Memory B cell (primary cell): ENCODE measurements around the gene PRPSAP1.
"Not testable (repeated sequence)": the region's sequence is repeated elsewhere in the genome, so short reads cannot be mapped to it uniquely, and the experiment has no call there.

Experiments used
- ATAC-seq: fragments of 150-1000 bp; cut with Tn5 transposase; 2 replicates; pipeline ENCODE4 v1.10.0; 2021; ENCODE audit warnings: low read depth, mild to moderate bottlenecking, moderate library complexity
- DNase-seq, 2 donors: peaks; one replicate each; pipeline ENCODE4 v3.0.0; 2022; ENCODE audit warnings: low spot score in 2 of 2
- H3K27ac Mint-ChIP-seq: one replicate; pipeline ENCODE4 v1.8.0; 2022; ENCODE audit warnings: mild to moderate bottlenecking, moderate library complexity, mixed read lengths
- H3K27me3 Mint-ChIP-seq: one replicate; pipeline ENCODE4 v1.8.0; 2022; ENCODE audit warnings: mixed read lengths
- H3K36me3 Mint-ChIP-seq: one replicate; pipeline ENCODE4 v1.8.0; 2022; ENCODE audit warnings: mild to moderate bottlenecking, mixed read lengths
- H3K4me1 Mint-ChIP-seq: one replicate; pipeline ENCODE4 v1.8.0; 2022; ENCODE audit warnings: mixed read lengths
- H3K4me3 Mint-ChIP-seq: one replicate; pipeline ENCODE4 v1.8.0; 2022; ENCODE audit warnings: mild to moderate bottlenecking, moderate library complexity, mixed read lengths
- H3K9me3 Mint-ChIP-seq: one replicate; pipeline ENCODE4 v1.8.0; 2022; ENCODE audit warnings: mixed read lengths

The PRPSAP1 gene

DNA sequence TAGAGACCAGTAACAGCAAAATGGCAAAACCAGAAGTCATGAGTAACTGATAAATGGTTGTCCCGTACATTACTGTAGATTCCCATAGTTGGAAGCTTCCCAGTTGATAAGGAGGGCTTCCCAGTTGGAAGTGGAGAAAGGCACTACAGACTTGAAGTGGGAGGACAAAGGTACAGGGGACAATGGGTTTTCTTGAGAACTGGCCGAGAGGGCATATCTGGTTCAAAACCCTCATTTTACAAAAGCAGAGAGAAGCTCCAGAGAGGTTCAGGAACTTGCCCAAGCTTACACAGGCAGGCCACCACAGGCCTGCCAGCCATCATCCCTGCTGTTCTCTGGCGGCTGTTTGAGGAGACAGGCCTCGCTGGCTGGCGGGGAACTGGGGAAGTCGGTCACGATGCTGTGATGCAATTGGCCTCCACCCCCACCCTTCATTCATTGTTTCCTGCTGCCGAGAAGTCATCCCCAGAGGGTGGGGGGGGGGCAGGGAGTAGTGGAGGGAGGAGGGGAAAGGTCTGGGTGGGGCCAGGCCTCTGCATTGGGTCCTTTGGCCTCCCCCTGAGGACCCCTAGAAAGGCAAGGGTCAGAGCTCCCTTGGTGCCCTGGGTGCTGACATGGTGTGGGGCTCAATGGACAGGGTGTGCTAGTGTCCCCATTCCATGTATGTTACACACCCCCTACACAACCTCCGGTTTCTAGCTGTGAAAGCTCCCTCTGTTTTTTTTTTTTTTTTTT lies 85.5 kb downstream of the PRPSAP1 start:
- H3K4me3 Mint-ChIP-seq = peak overlapping the region; percentile 72
- H3K4me1 Mint-ChIP-seq = peaks cover 44% of the 10 kb centered on the region
- peak overlapping the region; percentile 90 for H3K27ac Mint-ChIP-seq
- H3K27me3 Mint-ChIP-seq = no peaks in the 10 kb centered on the region
- no peaks in the 10 kb centered on the region for H3K9me3 Mint-ChIP-seq
- ATAC-seq = peak; percentile 20
- peaks cover 6% of the 10 kb centered on the region for H3K36me3 Mint-ChIP-seq
- peak; percentile 69 to 73 for DNase-seq

DNA sequence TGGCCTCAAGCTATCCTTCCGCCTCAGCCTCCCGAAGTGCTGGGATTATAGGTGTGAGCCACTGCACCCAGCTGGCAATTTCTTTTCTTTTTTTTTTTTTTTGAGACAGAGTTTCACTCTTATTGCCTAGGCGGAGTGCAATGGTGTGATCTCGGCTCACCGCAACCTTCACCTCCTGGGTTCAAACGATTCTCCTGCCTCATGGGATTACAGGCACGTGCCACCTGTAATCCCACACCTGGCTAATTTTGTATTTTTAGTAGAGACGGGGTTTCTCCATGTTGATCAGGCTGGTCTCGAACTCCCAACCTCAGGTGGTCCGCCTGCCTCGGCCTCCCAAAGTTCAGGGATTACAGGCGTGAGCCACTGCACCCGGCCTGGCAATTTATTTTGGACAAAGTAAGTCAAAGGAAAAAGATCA lies 86.1 kb downstream of the PRPSAP1 start:
- ATAC-seq, H3K36me3 Mint-ChIP-seq: not testable (repeated sequence)

DNA sequence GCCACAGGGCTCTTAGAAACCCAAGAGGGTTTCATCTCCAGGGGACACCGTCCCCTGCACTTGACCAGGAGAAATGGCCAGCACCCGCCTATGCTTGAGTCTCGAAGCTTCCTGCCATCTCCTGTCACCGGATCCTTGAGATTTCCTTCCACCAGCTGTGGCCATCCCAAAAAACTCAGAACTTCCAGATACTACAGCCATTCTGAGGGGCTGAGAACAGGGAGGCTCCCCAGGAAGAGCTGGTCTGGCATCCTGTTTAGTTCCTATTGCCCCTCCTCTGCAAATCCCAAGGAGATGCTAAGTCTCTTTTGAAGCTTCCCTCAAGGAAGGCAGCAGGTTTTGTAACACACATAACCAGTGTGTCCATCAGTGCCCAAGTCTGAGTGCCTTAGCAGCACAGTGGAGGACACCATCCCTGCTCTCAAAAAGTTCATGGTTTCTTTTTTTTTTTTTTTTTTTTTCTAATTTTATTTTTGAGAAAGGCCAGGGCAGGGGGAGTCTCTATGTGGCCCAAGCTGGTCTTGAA lies 86.6 kb downstream of the PRPSAP1 start:
- Mint-ChIP-seq H3K9me3 (no peaks in the 10 kb centered on the region), H3K36me3 (peaks cover 6% of the 10 kb centered on the region), H3K27ac (peak overlapping the region; percentile 90), H3K4me1 (peaks cover 46% of the 10 kb centered on the region), H3K4me3 (peak overlapping the region; percentile 92), H3K27me3 (no peaks in the 10 kb centered on the region)
- ATAC-seq (no peak), DNase-seq (no peak)

More for the DNA sequence above, 86.1 kb downstream of the PRPSAP1 start:
- H3K4me1 Mint-ChIP-seq = peaks cover 45% of the 10 kb centered on the region
- H3K9me3 Mint-ChIP-seq, H3K27me3 Mint-ChIP-seq, DNase-seq: not testable (repeated sequence)
- H3K27ac Mint-ChIP-seq = peak overlapping the region; percentile 90
- H3K4me3 Mint-ChIP-seq = peak overlapping the region; percentile 72

DNA sequence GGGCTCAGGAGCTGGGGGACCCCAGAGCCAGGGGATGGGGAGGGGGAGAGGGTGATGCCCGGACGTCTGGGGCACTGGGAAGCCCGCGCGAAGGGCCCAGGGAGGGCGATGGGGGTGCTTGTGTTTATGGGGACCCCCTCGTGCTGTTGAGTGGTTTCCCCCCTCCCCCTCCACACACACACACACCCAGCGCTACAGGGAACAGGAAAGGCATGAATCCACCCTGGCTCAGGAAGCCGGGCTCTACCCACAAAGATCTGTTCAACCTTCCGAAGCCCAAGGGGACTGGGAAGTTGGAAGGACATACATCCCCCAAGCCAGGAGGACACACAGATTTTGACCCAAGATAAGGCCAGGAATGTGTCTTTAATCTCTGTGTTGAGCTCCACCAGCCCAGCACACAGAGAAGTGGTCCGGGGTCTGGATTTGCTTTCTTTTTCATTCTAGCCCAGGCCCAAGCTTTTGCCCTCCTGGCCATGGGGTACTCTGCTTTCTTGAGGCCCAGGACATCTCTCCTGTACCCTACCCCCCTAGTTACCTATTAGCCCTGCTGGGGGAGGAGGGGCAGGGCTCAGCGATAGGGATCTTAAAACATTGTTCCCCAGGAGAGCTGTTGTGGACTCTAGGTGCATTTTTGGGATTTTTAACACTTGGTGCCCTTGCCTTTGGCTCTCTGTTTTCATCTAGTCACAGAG lies 87.3 kb downstream of the PRPSAP1 start:
- Mint-ChIP-seq H3K4me3 (peak overlapping the region; percentile 92), H3K9me3 (no peaks in the 10 kb centered on the region), H3K36me3 (peaks cover 6% of the 10 kb centered on the region), H3K27ac (peak overlapping the region; percentile 90), H3K27me3 (no peaks in the 10 kb centered on the region), H3K4me1 (peaks cover 52% of the 10 kb centered on the region)
- DNase-seq = no peak
- no peak for ATAC-seq

DNA sequence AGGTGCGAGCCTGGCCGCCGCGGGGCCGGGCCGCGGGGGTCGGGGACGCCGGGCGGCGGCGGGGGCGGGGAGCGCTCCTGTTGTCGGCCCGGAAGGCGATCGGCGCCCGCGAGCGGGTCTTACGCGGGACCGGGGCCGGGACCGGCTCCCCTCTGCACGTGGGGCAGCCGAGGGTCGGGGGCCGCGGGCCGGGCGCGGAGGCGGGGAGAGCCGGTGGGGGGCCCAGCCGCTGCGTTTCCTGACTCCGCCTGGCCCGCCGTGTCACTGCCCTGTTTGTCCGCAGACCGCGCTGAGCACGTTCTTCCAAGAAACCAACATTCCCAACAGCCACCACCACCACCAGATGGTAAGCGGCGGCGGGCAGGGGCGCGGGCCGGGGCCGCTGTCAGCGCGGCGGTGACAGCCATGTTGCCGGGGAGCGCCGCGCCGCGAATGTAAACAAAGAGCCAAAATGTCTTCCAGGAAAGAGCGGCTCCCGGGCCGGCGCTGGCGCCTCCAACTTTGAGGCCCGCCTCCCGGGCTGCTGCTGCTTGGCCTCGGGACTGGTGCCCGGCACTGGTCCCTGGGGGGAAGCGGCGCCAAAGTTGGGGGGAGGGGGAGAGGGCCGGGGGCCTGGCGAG lies 88.0 kb downstream of the PRPSAP1 start:
- H3K9me3 Mint-ChIP-seq = no peaks in the 10 kb centered on the region
- peaks cover 50% of the 10 kb centered on the region for H3K4me1 Mint-ChIP-seq
- H3K4me3 Mint-ChIP-seq = peak overlapping the region; percentile 92
- H3K27me3 Mint-ChIP-seq = no peaks in the 10 kb centered on the region
- peak overlapping the region; percentile 90 for H3K27ac Mint-ChIP-seq
- peak; percentile 45 to 59 for DNase-seq
- H3K36me3 Mint-ChIP-seq = peaks cover 6% of the 10 kb centered on the region
- no peak for ATAC-seq

DNA sequence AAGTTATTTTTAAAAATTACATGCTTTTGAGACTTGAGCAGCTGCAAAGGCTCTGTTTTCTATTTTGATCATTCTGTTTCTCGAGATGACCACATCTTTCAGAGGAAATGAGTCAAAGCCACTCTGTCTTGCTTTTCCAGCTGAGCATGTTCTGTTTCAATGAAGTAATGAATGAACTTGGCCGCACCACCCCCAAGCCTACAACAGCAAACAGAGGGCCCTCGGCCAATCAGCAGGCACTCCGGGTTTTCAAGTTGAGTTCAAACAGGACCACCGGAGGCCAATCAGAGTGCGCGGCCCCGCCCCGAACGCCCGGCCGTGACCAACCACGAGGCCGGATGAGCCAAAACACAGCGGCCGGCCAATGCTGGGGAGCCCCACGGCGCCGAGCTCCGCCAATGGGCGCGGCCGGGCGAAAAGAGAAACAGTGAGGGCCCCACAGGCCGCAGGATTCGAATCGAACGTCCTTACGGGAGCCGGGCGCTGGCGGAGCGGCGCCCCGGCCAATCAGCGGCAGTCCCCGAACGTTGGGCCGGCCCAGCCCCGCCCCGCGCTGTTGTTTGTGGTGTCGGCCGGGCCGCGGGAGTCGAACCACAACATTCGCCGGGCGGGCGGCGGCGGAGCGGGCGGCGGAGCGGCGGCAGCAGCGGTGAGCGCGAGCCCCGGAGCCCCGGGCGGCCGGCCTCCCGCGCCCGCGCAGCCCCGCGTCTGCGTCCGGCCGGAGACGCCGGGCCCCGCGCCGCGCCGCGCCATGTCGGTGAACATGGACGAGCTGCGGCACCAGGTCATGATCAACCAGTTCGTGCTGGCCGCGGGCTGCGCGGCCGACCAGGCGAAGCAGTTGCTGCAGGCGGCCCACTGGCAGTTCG lies 88.7 kb downstream of the PRPSAP1 start, which contains the start of gene UBALD2:
Gene UBALD2 (plus strand): TSS at position 594 of the 869 bp plus-strand sequence. CDS start 158 bp downstream, at position 752.
- H3K4me1 Mint-ChIP-seq = peaks cover 53% of the 10 kb centered on the region
- H3K9me3 Mint-ChIP-seq = no peaks in the 10 kb centered on the region
- peak within 1 kb of the TSS; percentile 92 for H3K4me3 Mint-ChIP-seq
- H3K27ac Mint-ChIP-seq = peak within 1 kb of the TSS; percentile 90
- no peaks in the 10 kb centered on the region for H3K27me3 Mint-ChIP-seq
- ATAC-seq = peak; percentile 74
- peak; percentile 93 to 97 for DNase-seq
- peaks cover 6% of the 10 kb centered on the region for H3K36me3 Mint-ChIP-seq

DNA sequence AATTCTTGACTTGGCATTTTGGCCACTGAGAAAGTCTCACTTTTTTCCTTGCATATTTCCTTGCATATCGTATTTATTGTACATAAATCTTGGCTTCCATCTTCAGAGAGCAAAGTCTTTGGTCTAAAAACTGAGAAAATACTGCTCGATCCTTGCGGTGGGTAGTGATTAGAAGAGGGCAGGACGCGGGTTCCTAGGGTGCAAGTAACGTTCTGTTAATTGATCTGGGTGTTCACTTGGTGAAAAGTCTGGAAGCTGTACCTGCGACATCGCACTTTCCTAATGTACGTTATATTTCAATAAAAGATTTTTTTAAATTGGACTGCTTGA lies 89.3 kb downstream of the PRPSAP1 start:
- Mint-ChIP-seq H3K27ac (peak overlapping the region; percentile 60), H3K4me1 (peaks cover 51% of the 10 kb centered on the region), H3K9me3 (no peaks in the 10 kb centered on the region), H3K27me3 (no peaks in the 10 kb centered on the region), H3K36me3 (peaks cover 6% of the 10 kb centered on the region), H3K4me3 (peak overlapping the region; percentile 78)
- no peak for DNase-seq
- no peak for ATAC-seq

DNA sequence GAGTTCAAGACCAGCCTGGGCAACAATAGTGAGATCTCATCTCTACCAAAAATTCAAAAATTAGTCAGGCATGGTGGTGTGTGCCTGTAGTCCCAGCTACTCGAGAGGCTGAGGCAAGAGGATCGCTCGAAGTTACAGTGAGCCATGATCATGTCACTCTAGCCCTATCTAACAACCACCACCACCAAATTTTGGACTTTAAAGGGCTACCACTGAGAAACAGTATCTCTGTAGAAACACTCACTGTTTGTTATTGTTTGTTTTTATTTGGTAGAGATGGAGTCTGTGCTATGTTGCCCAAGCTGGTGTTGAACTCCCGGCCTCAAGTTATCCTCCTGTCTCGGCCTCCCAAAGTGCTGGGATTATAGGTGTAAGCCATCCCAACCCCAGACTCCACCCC lies 89.8 kb downstream of the PRPSAP1 start:
- Mint-ChIP-seq H3K9me3 (no peaks in the 10 kb centered on the region), H3K27me3 (no peaks in the 10 kb centered on the region), H3K4me1 (peaks cover 48% of the 10 kb centered on the region), H3K36me3 (peaks cover 6% of the 10 kb centered on the region), H3K4me3 (no peak overlapping the region), H3K27ac (peak overlapping the region; percentile 60)
- ATAC-seq (no peak), DNase-seq (no peak)

DNA sequence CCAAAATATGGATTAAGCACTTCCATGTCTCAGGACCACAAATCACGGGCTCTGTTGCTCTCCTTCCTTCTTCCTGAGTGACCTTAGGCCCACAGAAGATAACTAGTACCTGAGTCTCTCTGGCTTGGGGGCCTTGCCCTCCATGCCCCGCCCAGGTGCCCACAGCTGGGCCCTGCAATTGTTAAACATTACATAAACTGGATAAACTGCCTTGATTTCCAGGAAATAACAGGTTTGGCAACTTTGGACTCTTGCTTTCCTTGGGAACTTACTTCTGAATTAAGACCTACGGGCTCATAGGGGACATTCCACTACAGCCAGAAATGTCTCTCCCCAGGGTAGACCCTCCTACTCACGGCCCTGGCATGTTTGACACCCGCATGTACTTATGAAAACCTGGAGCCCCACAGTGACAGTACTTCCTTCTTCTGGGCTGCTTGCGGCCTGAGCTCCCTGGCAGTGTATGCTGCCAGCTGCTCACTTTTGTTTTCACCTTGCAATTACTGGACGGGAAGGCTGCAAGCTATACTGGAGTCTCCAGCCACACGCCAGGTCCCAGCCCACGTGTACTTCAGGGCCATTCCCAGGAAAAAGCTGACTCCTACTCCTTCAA lies 90.9 kb downstream of the PRPSAP1 start:
- Mint-ChIP-seq H3K27ac (peak overlapping the region; percentile 60), H3K4me1 (peaks cover 43% of the 10 kb centered on the region)

DNA sequence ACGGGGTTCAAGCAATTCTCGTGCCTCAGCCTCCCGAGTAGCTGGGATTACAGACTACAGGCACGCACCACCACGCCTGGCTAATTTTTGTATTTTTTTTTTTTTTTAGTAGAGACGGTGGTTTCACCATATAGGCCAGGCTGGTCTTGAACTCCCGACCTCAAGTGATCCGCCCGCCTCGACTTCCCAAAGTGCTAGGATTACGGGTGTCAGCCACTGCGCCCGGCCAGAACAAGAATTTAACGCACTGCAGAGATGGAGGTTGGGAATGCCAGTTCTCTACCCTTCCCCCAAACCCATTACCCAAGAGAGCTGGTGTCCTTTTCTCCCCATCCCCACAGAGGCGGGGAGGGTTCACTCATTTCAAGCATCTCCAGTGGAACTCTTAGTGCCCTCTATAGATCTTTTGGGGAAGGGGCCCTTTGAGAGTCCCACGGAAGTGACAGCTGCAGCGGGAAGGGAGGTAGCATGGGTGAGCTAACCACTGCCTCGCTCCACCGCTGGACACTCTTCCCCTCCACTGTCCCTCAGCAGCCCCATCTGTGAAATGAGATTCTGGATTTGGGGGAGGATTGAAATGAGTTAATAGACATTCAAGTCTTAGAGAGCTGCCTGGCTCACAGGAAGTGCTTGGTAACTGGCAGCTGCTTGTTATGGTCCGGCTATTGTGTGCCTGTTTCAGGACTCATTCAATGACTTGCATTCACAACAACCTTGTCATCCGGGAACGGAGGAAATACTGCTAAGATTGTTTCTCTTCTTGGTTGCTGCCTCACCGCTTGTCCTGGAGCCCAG lies 92.1 kb downstream of the PRPSAP1 start:
- DNase-seq = no peak

More for the DNA sequence above, 90.9 kb downstream of the PRPSAP1 start:
- no peak for DNase-seq
- H3K9me3 Mint-ChIP-seq = no peaks in the 10 kb centered on the region
- peaks cover 2% of the 10 kb centered on the region for H3K36me3 Mint-ChIP-seq
- peak; percentile 12 for ATAC-seq
- peak overlapping the region; percentile 61 for H3K4me3 Mint-ChIP-seq
- H3K27me3 Mint-ChIP-seq = no peaks in the 10 kb centered on the region

DNA sequence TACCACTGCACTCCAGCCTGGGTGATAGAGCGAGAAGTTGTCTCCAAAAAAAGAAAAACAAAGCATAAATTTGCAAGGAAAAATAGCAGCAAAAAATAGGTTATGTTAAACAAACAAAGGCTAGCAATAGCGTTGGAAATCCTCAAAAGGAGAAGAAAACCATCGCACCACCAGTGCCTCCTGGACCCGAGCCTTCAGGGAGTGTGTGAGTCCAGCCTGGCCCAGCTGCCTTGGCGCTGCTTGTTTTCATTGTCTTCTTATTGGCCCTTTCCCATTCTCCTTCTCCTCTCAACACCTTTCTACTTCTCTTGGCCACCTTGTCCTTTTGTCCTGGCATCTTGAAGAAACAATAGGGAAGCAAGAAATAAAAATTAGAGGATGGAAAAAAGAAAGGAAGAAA lies 93.0 kb downstream of the PRPSAP1 start:
- Mint-ChIP-seq H3K4me1 (peaks cover 42% of the 10 kb centered on the region), H3K4me3 (peak overlapping the region; percentile 69), H3K27me3 (no peaks in the 10 kb centered on the region), H3K9me3 (no peaks in the 10 kb centered on the region), H3K36me3 (no peaks in the 10 kb centered on the region), H3K27ac (peak overlapping the region; percentile 45)
- no peak for DNase-seq
- no peak for ATAC-seq

More for the DNA sequence above, 92.1 kb downstream of the PRPSAP1 start:
- Mint-ChIP-seq H3K27ac (peak overlapping the region; percentile 47), H3K4me1 (peaks cover 42% of the 10 kb centered on the region), H3K27me3 (no peaks in the 10 kb centered on the region), H3K4me3 (peak overlapping the region; percentile 71), H3K9me3 (no peaks in the 10 kb centered on the region), H3K36me3 (no peaks in the 10 kb centered on the region)
- no peak for ATAC-seq

DNA sequence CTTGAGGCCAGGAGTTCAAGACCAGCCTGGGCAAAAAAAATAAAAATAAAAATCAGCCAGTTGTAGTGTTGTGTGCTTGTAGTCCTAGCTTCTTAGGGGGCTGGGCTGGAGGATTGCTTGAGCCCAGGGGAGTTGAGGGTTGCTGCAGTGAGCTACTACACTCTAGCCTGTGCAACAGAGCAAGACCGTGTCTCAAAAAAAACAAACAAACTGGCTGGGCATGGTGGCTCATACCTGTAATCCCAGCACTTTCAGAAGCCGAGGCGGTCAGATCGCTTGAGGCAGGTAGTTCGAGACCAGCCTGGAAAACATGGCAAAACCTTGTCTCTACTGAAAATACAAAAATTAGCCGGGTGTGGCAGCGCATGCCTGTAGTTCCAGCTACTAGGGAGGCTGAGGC lies 93.5 kb downstream of the PRPSAP1 start:
- no peak for DNase-seq
- Mint-ChIP-seq H3K27ac (peak overlapping the region; percentile 45), H3K27me3 (no peaks in the 10 kb centered on the region), H3K36me3 (no peaks in the 10 kb centered on the region), H3K4me1 (peaks cover 44% of the 10 kb centered on the region), H3K9me3 (no peaks in the 10 kb centered on the region), H3K4me3 (peak overlapping the region; percentile 69)
- ATAC-seq = no peak
